Activated CD8-positive, alpha-beta memory T cell treated with anti-CD3 and anti-CD28 coated beads for 24 hours (primary cell): ENCODE data around the gene FAM153A.
"Not testable (repeated sequence)": the region's sequence is repeated elsewhere in the genome, so short reads cannot be mapped to it uniquely, and the experiment has no call there.

Experiments used
- DNase-seq: peaks from one replicate; pipeline ENCODE4 v3.0.0-alpha.2; 2020

Gene FAM153A

DNA sequence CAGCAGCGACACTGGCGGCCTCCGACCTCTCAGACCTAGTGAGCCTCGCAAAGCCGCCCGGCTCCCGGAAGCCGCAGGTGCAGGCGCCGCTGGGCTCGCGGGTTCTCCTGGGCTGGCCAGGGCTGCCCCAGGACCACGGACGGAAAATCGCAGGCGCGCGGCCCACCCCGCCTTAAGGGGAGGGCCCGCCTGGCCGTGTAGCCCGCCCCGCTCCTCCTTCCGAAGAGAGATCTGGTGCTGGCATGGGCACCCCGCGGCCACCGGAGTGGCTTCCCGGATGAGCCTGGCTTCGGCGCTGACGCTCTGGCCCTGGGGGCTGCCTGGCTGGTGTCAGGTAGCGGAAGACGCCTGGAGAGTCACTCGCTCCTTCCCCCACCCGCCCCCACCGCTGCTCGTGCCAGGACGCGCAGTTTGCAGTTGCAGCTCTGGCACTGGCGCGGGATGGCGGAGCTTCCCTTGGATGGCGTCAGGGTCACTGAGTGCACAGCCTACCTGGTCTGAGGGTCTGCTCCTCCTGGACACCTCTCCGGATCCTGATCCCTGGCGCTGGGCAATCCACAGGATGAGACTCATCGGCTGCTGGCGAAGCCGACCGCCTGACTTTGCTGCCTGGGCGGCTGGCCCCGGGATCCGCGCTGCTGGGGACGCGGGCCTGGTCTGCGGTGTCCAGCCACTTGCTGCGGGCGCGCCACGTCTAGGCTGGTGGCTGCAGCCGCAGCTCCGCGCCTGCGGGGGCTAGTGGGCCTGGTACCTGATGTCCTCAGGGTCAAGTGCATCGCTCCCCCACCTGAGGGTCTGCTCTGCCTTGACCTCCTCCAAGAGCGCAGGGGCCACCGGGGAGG is at the start of gene FAM153A:
TSS of gene FAM153A (minus strand) at position 108 of the 842 bp plus-strand sequence.
- not testable (repeated sequence) for DNase-seq

DNA sequence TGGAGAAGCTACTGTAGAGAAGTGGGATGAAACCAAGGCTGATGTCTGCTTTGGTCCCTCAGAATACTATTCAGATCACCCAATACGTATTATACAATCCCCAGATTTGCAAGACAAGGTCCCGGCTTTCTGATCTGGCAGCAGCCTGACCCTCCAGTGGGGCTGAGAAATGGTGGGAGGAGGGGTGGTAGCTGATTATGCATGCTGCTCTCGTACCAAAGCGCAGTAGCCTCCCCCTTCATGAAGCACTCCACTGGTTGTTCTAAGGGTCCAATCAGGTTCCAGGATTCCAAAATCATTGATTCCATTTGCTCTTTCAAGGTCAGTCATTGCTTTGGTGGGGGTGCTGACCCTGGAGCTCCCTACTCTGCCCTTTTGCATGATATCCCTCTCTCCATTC is 49.6 kb upstream of the FAM153A start:
- not testable (repeated sequence) for DNase-seq

DNA sequence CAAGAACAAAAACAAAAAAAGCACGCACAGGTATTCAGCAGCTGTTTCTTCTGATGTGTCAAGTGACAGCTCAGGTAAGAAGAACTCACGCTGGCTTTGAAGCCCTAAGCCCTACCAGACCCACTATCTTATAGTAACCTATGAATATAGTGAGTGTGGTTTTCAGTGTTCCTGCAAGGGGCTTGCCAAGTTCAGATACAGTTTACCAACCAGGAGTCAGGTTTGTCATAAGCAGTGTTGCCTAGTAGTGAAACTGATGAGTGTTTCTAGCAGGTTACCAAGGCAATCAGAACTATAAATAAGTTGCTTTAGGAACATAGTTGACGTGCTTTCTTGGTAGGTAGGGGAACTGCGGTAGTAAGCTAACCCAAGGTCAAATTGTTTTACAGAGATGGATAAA is 43.4 kb upstream of the FAM153A start:
- not testable (repeated sequence) for DNase-seq

DNA sequence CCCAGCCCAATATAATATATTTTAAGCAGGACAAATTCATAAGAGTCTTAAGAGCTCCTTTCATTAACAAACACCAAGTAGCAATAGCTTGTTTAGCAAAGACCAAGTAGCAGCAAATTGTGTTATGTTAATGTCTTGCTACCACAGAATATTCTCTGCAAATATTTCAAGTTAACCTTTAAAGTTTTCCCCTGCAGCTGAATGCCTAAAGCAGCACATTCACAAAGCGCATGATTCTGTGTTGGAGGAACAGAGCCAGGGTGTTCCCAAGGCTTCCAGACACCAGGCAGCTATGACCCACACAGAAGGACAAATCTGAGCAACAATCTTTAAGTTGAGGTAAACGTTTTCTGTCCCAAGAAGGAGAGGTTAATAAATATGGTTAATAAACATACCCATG is 42.1 kb upstream of the FAM153A start:
- DNase-seq: not testable (repeated sequence)

DNA sequence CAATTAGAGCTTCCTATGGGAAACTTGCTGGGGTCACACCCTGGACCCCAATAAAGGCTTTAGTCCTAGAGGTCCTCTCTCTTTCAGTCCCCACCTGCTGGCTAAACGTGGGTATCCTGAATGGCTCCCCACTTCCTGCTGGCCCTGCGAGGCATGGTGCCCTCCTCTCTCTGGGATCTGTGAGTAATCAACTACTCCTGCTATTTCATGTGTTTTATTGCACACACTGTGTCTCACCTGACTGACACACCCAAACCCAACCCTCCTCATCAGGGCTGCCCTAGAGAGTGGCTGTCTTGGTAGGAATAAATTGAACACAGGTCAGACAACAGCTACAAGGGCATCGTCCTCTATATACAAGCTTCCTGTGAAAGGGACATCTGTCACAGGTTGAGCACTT is 39.8 kb upstream of the FAM153A start:
- not testable (repeated sequence) for DNase-seq

DNA sequence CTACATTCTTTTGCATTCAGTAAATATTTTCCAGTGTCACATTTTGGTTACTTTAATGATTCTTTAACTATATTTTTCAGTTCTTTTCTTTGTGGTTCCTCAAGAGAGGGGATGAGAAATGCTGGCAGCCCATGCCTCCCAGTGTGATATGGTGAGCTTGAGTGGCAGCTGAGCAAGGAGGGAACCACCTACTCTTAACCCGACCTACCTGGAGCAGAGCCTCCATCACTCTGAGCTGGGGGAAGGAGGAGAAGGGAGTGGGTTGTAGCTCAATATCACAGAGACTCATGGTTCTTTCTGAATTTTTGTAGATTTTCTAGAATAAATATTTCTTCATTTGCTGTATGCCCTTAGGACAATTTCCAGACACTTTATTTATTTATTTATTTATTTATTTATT is 37.0 kb upstream of the FAM153A start:
- DNase-seq: not testable (repeated sequence)

DNA sequence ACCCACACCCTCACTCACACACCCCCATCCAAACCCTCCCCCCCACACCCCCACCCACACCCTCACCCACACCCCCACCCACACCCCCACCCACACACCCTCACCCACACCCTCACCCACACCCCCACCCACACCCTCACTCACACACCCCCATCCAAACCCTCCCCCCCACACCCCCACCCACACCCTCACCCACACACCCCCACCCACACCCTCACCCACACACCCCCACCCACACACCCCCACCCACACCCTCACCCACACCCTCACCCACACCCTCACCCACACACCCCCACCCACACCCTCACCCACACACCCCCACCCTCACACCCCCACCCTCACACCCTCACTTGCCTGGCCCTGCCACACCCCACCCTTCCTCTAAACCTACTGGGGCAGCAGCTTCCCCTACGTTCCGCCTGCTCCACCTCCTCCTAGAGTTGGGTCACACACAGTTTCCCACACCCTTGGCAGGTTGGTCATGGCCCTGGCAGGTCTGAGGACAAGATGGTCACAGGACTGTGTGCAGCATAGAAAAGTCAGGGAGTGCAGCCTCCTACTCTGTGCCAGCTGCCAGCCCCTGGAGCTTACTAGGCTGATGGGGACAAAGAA is 30.2 kb upstream of the FAM153A start:
- not testable (repeated sequence) for DNase-seq

DNA sequence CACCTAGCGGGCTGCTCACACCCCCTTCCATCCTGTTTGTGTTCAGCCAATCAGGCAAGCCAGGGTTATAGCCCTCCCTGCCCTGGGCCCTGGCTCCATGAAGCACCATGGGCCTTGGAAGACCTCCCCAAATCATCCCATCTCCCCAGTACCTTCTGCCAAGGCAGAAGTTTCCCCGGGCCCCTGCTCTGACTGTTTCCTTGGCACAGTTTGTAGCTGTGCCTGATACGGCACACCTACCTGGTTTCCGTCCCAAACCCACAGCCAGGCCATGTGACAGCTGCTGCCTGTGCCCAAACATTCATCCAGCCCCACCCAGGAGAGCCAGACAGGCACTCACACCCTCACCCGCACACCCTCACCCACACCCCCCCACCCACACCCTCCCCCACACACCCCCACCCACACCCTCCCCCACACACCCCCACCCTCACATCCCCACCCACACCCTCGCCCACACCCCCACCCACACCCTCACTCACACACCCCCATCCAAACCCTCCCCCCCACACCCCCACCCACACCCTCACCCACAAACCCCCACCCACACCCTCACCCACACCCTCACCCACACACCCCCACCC is 29.6 kb upstream of the FAM153A start:
- not testable (repeated sequence) for DNase-seq

DNA sequence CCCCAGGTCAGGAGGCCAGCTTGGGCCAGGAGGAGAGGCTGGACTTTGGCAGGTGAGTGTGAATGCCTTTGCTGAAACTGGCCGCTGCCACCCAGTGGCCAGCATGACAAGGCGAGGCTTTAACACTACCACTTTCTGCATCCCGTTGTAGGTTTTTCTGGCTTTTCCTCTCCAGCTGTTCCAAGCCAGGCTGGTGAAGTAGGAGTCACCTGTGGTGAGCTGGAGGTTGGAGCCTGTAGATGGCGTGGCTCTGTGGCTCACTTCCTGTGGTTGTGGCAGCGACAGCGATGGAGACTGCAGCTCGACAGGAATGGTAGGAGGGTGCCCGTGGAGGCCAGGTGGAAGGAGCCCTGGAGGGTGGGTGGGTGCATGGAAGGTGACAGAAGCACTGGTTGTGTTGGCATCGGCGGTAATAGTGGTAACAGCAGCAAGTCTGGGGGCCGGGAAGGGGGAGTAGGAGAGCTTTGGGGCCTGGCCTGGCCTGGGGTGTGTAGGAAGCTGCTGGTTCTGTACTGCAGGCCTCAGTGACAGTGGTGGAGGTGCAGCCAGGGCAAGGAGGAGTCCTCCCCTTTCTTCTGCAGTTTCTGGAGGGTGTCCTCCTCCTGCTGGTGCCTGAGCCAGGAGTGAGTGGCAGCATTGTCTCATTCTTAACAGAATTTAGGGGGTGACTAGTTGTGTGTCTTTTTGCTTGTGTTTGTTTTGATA is 26.7 kb upstream of the FAM153A start:
- DNase-seq: not testable (repeated sequence)

DNA sequence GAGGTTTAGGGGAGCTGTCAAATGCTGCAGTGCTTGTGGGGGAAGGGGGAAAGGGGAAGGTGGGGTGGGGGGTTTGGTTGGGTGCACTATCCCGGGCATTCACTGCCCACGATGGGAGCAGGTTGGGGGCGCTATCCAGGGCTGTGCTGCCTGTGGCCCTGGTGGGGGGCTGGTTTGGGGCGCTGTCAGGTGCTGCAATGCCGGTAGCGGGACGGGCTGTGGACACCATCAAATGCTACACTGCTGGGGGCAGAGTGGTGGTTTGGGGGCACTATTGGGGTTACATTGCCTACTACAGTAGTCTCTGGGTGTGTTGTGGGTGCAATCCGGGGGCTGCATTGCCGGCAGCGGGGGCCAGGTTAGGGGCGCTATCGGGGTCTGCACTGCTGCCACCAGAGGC is 25.7 kb upstream of the FAM153A start:
- DNase-seq: not testable (repeated sequence)

DNA sequence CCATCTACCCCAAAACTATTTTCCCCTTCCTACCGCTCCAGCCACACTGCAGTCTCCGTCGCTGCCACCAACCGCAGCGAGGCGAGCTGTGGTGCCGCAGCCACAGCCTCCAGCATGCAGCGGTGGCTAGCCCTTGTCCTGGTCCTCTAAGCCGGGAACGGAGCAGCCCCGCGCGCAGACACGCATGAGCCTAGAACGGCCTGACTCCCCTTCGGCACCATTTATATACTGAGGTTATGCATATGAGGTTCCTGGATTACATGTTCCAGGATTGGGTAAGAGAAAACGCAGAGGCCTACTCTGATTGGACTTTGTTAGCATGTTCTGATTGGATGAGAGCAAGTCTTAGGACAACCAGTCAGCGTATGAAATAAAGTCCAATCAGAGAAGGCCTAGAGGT is 24.6 kb upstream of the FAM153A start:
- DNase-seq: not testable (repeated sequence)

DNA sequence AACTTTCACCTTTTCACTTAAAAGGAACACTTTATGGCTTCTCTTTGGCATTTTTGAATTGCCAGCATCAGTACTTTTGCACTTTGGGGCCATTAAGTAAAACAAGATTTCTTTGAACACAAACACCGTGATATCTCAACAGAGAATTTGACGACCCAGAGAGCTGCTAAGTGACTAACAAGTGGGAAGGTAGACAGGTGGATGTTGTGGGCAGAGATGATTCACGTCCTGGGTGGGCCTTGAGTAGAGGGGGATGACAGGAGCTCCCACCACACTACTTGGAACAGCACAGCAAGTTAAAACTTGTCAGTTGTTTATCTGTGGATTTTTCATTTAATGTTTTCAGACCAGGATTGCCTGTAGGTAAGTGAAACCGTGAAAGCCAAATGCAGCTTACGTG is 18.7 kb upstream of the FAM153A start:
- not testable (repeated sequence) for DNase-seq

DNA sequence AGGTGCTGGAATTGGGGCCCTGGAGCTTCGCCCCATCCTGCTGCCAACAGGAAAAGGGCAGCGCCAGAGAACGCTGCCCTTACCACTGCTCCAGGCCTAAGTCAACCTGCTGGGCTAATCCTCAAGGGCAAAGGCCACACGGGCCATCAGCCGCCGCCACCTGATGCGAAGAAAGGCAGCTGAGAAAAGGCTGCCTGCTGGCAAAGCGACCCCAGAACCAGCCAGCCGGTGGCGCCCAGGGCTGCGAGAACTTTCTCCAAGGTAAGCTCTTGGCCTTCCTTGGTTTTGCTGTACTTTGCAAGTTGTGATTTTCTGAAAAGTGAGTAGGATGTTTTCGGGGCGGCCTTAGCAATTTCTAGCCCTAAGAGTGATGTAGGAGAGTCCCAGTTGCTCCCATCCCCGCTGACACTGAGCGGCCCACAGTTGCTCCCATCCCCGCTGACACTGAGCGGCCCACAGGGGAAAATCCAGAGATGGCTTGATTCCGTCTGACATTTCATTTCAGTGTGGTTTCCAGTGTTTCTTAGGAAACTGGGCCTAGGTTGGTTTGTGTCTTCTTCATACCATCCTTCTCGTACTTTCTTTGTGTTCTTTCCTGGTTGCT is 15.6 kb upstream of the FAM153A start:
- not testable (repeated sequence) for DNase-seq

DNA sequence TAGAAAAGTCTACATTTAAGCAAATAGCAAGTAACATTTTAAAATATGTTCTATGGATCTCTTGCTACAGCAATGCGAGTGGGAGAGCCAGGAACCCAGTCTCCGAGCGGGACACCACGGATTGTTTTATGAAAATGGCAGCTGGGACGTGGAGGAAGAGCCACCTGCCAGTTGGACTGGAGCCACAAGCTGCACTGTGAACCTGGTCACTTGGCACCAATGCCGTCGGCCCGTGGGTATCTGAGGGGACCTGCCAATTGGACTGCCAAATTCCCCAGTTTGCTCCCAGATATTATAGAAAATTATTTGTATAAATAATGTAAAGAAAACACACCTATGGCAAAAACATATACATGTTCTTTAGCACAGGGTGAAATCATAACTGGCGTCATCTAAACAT is 10.6 kb upstream of the FAM153A start:
- DNase-seq: not testable (repeated sequence)

DNA sequence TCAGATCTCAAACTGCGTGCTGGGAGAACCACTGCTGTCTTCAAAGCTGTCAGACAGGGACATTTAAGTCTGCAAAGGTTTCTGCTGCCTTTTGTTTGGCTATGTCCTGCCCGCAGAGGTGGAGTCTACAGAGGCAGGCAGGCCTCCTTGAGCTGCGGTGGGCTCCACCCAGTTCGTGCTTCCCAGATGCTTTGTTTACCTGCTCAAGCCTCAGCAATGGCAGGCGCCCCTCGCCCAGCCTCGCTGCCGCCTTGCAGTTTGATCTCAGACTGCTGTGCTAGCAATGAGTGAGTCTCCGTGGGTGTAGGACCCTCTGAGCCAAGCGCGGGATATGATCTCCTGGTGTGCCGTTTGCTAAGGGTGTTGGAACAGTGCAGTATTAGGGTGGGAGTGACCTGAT is 8.9 kb upstream of the FAM153A start:
- DNase-seq: not testable (repeated sequence)

DNA sequence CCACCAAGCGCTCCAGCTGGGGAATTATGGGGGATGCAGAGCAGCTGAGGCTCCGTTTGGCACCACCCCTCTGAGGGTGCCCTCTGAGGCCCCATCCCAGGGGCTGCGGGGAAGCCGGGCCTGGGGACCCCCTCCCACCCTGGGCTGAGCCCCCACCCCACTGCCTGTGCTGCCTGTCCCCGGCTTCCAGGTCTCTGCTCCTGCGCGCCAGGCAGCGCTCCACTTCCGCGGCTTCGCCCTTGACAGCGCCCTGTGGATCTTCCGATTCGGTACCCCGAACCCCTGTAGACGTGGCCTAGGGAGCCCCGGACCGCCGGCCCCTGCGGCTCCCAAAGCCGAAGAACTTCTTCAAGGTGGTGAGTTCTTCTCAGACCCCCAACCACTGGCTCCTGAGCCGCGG is 530 bp downstream of the FAM153A start:
- DNase-seq: not testable (repeated sequence)

DNA sequence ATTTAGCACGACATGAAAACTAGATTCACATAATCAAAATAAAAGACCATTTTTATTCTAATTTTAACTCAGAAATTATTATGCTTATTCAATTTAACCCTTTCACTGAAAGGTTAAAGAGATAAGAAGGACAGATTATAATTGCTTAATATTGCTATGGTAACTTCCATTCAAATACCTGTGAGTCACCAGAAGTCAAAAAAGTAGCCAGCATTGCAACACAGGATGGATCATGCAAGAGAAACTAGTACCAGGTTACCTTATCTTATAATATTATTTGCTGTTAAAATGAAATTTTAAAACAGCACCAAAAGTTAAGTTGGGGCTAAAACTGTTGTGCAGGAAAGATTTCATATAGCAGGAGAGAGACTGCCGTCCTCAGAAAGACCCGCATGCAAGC is 11.5 kb downstream of the FAM153A start:
- DNase-seq: not testable (repeated sequence)

DNA sequence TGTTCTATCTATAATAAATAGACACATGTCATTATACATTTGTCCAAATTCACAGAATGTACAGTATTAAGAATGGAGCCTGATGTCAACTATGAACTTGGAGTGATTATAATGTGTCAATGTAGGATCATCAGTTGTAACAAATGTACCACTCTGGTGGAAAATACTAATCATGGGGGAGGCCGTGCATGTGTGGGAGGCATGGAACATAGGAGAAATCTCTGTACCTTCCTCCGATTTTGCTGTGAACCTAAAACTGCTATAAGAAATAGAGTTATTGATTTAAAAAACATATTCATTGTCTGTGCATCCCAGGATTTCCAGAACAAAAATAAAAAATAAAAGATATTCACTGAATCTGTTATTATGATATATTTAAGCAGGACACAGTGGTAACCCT is 12.1 kb downstream of the FAM153A start:
- not testable (repeated sequence) for DNase-seq

DNA sequence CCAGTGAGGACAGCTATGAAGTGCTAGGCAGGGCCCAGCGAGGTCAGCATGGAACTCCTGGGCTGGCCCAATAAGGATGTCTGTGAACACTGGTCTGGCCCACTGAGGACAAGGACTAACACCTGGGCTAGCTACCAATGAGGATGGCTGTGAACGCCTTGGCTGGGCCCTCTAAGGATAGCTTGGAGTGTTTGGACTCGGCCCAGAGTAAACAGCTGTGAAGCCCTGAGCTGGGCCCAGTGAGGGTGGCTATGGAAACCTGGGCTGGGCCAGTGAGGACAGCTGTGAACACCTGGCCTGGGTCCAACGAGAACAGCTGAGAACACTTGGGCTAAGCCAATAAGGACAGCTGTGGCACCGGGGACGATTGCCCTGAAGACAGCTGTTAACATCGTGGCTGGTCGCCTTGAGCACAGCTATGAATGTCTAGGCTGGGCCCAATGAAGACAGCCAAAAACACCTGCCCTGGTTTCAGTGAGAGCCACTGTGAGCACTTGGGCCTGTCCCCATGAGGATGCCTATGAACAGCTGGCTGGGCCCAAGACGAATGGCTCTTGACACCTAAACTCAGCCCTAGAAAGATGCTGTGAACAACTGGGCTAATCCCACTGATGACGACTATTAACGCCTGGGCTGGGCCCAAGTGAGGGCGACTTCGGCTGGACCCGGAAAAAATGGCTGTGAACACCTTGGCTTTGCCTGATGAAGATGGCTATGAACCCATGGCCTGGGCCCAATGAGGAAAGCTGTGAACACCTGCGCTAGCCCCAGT is 18.8 kb downstream of the FAM153A start:
- DNase-seq: not testable (repeated sequence)

DNA sequence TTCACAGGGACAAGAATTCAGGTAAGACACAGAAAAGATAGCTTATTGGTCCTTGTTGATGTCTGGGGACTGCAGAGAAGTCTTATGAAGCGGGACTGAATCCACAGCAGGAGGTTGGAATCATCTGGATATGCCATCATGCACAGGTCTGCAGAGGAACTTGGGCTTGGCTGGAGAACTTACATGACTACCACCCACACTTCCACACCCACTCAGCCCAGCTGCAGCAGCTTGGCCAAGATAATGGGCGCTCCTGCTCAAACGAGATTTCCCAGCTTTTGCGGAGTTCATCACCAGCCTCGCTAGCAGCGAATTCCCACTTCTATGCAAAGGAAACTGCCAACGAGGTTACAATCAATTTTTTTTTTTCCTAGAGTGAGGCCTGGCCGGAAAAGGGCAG is 21.7 kb downstream of the FAM153A start:
- not testable (repeated sequence) for DNase-seq

DNA sequence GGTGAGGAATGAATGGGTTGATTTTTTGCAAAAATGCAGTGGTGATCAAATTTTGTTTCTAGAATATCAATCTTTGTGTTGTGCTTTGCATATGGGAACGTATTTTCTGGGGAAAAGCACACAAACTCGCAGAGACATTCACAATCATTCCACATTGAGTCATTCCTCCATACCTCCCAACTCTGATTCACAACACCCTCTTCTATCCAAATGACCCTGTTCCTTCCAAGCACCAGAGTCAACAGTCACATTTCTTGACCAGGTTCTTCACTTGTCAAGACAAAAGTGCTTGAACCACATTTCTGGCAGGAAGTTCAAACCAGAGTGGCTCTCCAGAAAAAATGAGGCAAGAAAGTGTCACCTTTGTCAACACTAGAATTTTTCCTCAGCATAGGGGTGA is 35.3 kb downstream of the FAM153A start:
- not testable (repeated sequence) for DNase-seq

DNA sequence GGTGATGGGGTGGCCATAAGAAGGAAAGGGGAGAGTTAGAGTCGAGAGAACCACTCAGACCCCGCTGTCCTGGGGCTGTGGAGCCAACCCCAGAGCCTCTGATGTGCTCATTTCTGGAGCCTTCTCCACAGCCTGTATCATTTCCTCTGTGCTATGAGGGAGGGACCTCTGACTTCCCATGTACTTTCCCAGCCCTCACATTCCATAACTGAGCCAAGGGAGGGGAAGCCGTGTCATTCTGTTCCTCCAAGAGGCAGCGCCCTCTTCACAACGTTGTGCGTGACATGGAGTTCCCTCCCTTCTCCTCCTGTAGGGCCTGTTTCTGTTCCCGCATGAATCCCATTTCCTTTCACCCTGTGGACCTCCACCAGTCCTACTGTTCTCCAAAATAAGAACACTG is 57.8 kb downstream of the FAM153A start:
- not testable (repeated sequence) for DNase-seq
